Measurements from ENCODE around the gene CAPN9.

The CAPN9 gene

GRCh38 chr1:230745071-230745470, 2.1 kb upstream of the CAPN9 start:
- TF ChIP-seq ZFX (IDR thresholded peaks at IDR 0.05; ENCODE audit: borderline replicate concordance) (no peak), CTCF (IDR thresholded peaks at IDR 0.05) (no peak)

GRCh38 chr1:230746617-230747016, 571 bp upstream of the CAPN9 start:
- no peak overlapping the region for H3K27ac ChIP-seq
- TF ChIP-seq ZFX (IDR thresholded peaks at IDR 0.05; ENCODE audit: borderline replicate concordance) (no peak), CTCF (IDR thresholded peaks at IDR 0.05) (no peak)

More at GRCh38 chr1:230745071-230745470, 2.1 kb upstream of the CAPN9 start:
- H3K27ac ChIP-seq: no peak overlapping the region

GRCh38 chr1:230747890-230748800, 957 bp downstream of the CAPN9 start:
- TF ChIP-seq ZFX (IDR thresholded peaks at IDR 0.05; ENCODE audit: borderline replicate concordance) (no peak), CTCF (IDR thresholded peaks at IDR 0.05) (no peak)
- no peak overlapping the region for H3K27ac ChIP-seq

GRCh38 chr1:230749150-230749549, 2.0 kb downstream of the CAPN9 start:
- H3K27ac ChIP-seq: no peak overlapping the region
- TF ChIP-seq CTCF (IDR thresholded peaks at IDR 0.05) (no peak), ZFX (IDR thresholded peaks at IDR 0.05; ENCODE audit: borderline replicate concordance) (no peak)

- TF ChIP-seq ZFX (IDR thresholded peaks at IDR 0.05; ENCODE audit: borderline replicate concordance): no peak
- TF ChIP-seq CTCF (IDR thresholded peaks at IDR 0.05): no peak
- H3K27ac ChIP-seq: no peak overlapping the region
These were observed 2.4 kb downstream of the CAPN9 start for GRCh38 chr1:230749635-230750034.

- TF ChIP-seq CTCF (IDR thresholded peaks at IDR 0.05): no peak
- no peak for TF ChIP-seq ZFX (IDR thresholded peaks at IDR 0.05; ENCODE audit: borderline replicate concordance)
- H3K27ac ChIP-seq: no peak overlapping the region
These were observed 3.4 kb downstream of the CAPN9 start for GRCh38 chr1:230750576-230750975.

GRCh38 chr1:230750986-230751625, 3.9 kb downstream of the CAPN9 start:
- H3K27ac ChIP-seq: no peak overlapping the region
- TF ChIP-seq CTCF (IDR thresholded peaks at IDR 0.05): no peak

All from 22Rv1 (cell line).